Activated CD4-positive, alpha-beta memory T cell treated with anti-CD3 and anti-CD28 coated beads, Interleukin-2, amount 10 ng/mL, durations not matched to agents 7 days and 5 days (primary cell): ENCODE results near the gene SNRNP200. TPM values are rescaled to one million over a fixed set of nuclear protein-coding genes. Genes with fewer than 3 reads are reported as not detected.

Source experiments
- CTCF ChIA-PET: fragments of 350-600 bp; sonication (Branson Sonifier 250); formaldehyde crosslinking; loops from one replicate; lab custom pipeline; 2021; ENCODE audit warnings: antibody characterized with exemption, inconsistent platforms; lab: Charles Lee
- POLR2A ChIA-PET: fragments of 350-600 bp; sonication (Branson Sonifier 250); formaldehyde crosslinking; loops from one replicate; lab custom pipeline; 2021; ENCODE audit warnings: antibody characterized with exemption; lab: Charles Lee
- DNase-seq: peaks from one replicate; pipeline ENCODE4 v3.0.0-alpha.2; 2020
- H3K27ac Mint-ChIP-seq: one replicate; pipeline ENCODE4 v1.8.0; 2021; ENCODE audit warnings: mild to moderate bottlenecking, mixed read lengths
- H3K27me3 Mint-ChIP-seq: one replicate; pipeline ENCODE4 v1.8.0; 2021; ENCODE audit warnings: mixed read lengths
- H3K36me3 Mint-ChIP-seq: one replicate; pipeline ENCODE4 v1.8.0; 2021; ENCODE audit warnings: low read depth, mixed read lengths
- H3K4me1 Mint-ChIP-seq: one replicate; pipeline ENCODE4 v1.8.0; 2021; ENCODE audit warnings: mixed read lengths
- H3K4me3 Mint-ChIP-seq: one replicate; pipeline ENCODE4 v1.8.0; 2021; ENCODE audit warnings: mild to moderate bottlenecking, mixed read lengths
- H3K9me3 Mint-ChIP-seq: one replicate; pipeline ENCODE4 v1.8.0; 2021; ENCODE audit warnings: mixed read lengths
- total RNA-seq, 2 experiments: library from RNA; stranded (reverse); gene quantifications; one replicate each; pipeline ENCODE4 v1.2.3, GENCODE V29; 2021

Gene SNRNP200
- total RNA-seq, result 100 to 1,000 TPM; 149 to 156 TPM

DNA sequence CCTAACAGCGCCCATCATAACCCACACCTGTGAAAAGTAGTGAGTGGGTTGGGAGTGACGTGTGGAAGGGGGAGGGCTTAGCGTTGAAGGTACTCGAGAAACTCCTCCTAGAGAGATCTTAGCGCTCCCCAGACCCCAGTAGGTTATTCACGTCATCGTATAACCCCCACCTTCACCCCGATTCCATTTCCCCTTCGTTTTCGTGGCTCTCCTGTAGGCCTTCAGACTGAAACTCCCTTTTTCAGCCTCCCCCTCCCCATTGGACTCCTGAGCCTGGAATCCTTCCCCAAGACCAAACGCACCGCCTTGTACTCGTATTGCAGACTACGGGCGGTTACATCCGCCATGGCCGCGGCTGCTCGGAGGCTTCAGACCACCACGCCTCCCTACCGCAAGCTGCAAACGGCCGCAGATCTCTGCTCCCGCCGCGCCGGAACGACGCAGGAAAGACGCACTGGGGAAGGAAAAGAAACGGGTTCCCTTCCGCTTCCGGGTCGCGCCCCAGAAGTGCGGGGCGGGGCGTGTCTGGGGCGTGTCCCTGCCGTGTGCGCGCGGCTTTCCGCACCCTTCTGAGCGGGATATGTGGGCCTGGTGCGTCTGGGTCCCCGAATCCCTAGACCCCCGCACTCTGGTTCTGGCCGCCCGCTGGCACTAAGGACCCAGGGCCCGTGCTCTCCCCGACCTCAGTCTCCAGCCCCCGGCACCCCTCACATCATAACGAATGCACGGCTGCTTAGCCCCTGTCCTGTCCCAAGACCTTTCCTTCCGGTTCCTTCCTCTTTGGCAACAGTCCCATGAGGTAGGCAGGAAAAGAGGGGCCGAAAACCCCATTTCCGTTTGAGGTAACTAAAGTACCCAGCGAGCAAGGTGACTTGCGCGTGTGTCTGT, at the start of gene SNRNP200:
TSS of gene SNRNP200 (minus strand) at position 456 of the 888 bp plus-strand sequence. CDS start at position 347, 109 bp downstream.
- Mint-ChIP-seq H3K36me3 (peaks cover 56% of the 10 kb centered on the region), H3K9me3 (no peaks in the 10 kb centered on the region), H3K27ac (peak within 1 kb of the TSS; percentile 98), H3K27me3 (no peaks in the 10 kb centered on the region), H3K4me1 (peaks cover 71% of the 10 kb centered on the region), H3K4me3 (peak within 1 kb of the TSS; percentile 100)
- POLR2A ChIA-PET, result interaction anchor here (0.6 to 10.8 kb wide), 25 partner anchors 8 to 289 kb away, joined by 3 to 244 read pairs (median 5); partner anchors contain the start of genes ITPRIPL1 and NCAPH
- CTCF ChIA-PET, result interaction anchor here (0.8 to 2.6 kb wide), 12 partner anchors 11 to 249 kb away, joined by 3 to 14 read pairs (median 4); partner anchors contain the start of gene ITPRIPL1
- DNase-seq, result peak; percentile 93

DNA sequence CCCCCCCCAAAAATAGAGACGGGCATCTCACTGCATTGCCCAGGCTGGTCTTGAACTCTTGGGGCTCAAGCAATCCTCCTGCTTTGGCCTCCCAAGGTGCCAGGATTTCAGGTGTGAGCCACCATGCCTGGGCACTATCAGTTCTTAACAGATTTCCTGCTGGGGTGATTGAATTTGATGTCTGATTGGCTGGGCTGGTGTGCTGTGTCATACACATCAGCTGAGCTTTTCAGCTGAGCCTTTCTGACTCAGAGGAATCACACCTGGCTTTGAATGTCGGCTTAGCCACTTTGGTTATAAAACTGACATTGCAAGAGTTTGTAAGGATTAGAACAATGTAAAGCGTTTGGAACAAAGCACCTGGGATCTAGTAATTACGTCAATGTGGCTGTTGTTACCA, 49.1 kb upstream of the SNRNP200 start:
- ChIA-PET POLR2A (interaction anchor here (1.2 kb wide), 1 partner anchor 10 kb away, joined by 3 read pairs; no protein-coding TSS in a partner anchor), CTCF (interaction anchor here (1.6 kb wide), 1 partner anchor 10 kb away, joined by 3 read pairs; no protein-coding TSS in a partner anchor)
- H3K27ac Mint-ChIP-seq, result no peak overlapping the region
- peaks cover 75% of the 10 kb centered on the region for H3K36me3 Mint-ChIP-seq
- H3K27me3 Mint-ChIP-seq, result no peaks in the 10 kb centered on the region
- no peak for DNase-seq
- H3K4me3 Mint-ChIP-seq, result no peak overlapping the region
- H3K9me3 Mint-ChIP-seq, result no peaks in the 10 kb centered on the region
- peaks cover 11% of the 10 kb centered on the region for H3K4me1 Mint-ChIP-seq

GRCh38 chr2:96353606-96354101, 48.3 kb upstream of the SNRNP200 start:
- CTCF ChIA-PET, result interaction anchor here (1.6 kb wide), 1 partner anchor 9 kb away, joined by 3 read pairs; no protein-coding TSS in a partner anchor
- H3K27ac Mint-ChIP-seq, result no peak overlapping the region
- H3K27me3 Mint-ChIP-seq, result no peaks in the 10 kb centered on the region
- no peak overlapping the region for H3K4me3 Mint-ChIP-seq
- H3K9me3 Mint-ChIP-seq, result no peaks in the 10 kb centered on the region
- peaks cover 75% of the 10 kb centered on the region for H3K36me3 Mint-ChIP-seq
- no peak for DNase-seq
- peaks cover 3% of the 10 kb centered on the region for H3K4me1 Mint-ChIP-seq
- POLR2A ChIA-PET, result interaction anchor here (1.3 kb wide), 1 partner anchor 48 kb away, joined by 3 read pairs; no protein-coding TSS in a partner anchor

GRCh38 chr2:96353032-96353561, 47.8 kb upstream of the SNRNP200 start:
- H3K4me1 Mint-ChIP-seq, result peaks cover 3% of the 10 kb centered on the region

GRCh38 chr2:96347395-96347794, 42.0 kb upstream of the SNRNP200 start:
- CTCF ChIA-PET, result no interaction called here
- no peak overlapping the region for H3K27ac Mint-ChIP-seq

More at GRCh38 chr2:96353032-96353561, 47.8 kb upstream of the SNRNP200 start:
- Mint-ChIP-seq H3K9me3 (no peaks in the 10 kb centered on the region), H3K27ac (no peak overlapping the region), H3K4me3 (no peak overlapping the region), H3K27me3 (no peaks in the 10 kb centered on the region), H3K36me3 (peaks cover 75% of the 10 kb centered on the region)
- ChIA-PET POLR2A (interaction anchor here (1.3 kb wide), 1 partner anchor 47 kb away, joined by 3 read pairs; no protein-coding TSS in a partner anchor), CTCF (interaction anchor here (1.6 kb wide), 1 partner anchor 9 kb away, joined by 3 read pairs; no protein-coding TSS in a partner anchor)
- DNase-seq, result no peak

GRCh38 chr2:96345868-96346462, 40.6 kb upstream of the SNRNP200 start:
- no peak for DNase-seq
- no peak overlapping the region for H3K4me3 Mint-ChIP-seq
- H3K36me3 Mint-ChIP-seq, result peaks cover 85% of the 10 kb centered on the region
- H3K9me3 Mint-ChIP-seq, result no peaks in the 10 kb centered on the region
- POLR2A ChIA-PET, result interaction anchor here (1.1 to 18.1 kb wide), 5 partner anchors 12 to 192 kb away, joined by 3 to 422 read pairs (median 68); partner anchors contain the start of genes ITPRIPL1, NCAPH and SNRNP200
- H3K4me1 Mint-ChIP-seq, result peaks cover 62% of the 10 kb centered on the region
- H3K27me3 Mint-ChIP-seq, result no peaks in the 10 kb centered on the region
- CTCF ChIA-PET, result interaction anchor here (0.6 to 2.1 kb wide), 9 partner anchors 12 to 42 kb away, joined by 3 to 6 read pairs (median 3); partner anchors contain the start of gene SNRNP200
- H3K27ac Mint-ChIP-seq, result peak overlapping the region; percentile 92

More at GRCh38 chr2:96347395-96347794, 42.0 kb upstream of the SNRNP200 start:
- H3K4me1 Mint-ChIP-seq, result peaks cover 48% of the 10 kb centered on the region
- H3K9me3 Mint-ChIP-seq, result no peaks in the 10 kb centered on the region
- peaks cover 81% of the 10 kb centered on the region for H3K36me3 Mint-ChIP-seq
- H3K4me3 Mint-ChIP-seq, result no peak overlapping the region
- DNase-seq, result no peak
- POLR2A ChIA-PET, result interaction anchor here (6.0 to 18.1 kb wide), 2 partner anchors 13 to 24 kb away, joined by 69 to 422 read pairs; partner anchors contain the start of genes ITPRIPL1 and NCAPH
- no peaks in the 10 kb centered on the region for H3K27me3 Mint-ChIP-seq

DNA sequence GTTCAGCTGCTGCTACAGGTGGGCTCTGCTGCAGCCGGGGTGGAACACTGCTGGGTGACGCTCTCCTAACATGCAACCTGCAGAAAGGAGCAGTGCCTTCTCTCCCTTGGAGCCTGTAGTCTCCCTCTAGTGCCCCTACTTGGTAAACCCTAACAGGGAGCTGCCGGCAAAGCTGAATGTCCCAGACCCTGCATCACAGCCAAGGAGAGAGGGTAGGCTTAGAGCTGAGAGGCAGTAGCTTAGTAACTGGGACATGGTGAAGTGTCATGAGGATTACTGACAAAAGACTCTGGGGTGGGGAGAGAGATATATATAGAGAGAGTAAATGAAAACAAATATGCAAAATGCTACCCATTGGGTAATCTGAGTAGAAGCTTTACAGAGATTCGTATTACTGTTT, 40.1 kb upstream of the SNRNP200 start:
- Mint-ChIP-seq H3K4me1 (peaks cover 66% of the 10 kb centered on the region), H3K9me3 (no peaks in the 10 kb centered on the region), H3K27me3 (no peaks in the 10 kb centered on the region), H3K27ac (peak overlapping the region; percentile 92), H3K4me3 (no peak overlapping the region), H3K36me3 (peaks cover 83% of the 10 kb centered on the region)
- POLR2A ChIA-PET, result interaction anchor here (0.6 to 18.1 kb wide), 9 partner anchors 11 to 210 kb away, joined by 3 to 422 read pairs (median 6); partner anchors contain the start of genes ITPRIPL1, NCAPH and SNRNP200
- CTCF ChIA-PET, result interaction anchor here (0.6 to 2.1 kb wide), 10 partner anchors 10 to 42 kb away, joined by 3 to 6 read pairs (median 3); partner anchors contain the start of genes NCAPH and SNRNP200
- DNase-seq, result no peak

DNA sequence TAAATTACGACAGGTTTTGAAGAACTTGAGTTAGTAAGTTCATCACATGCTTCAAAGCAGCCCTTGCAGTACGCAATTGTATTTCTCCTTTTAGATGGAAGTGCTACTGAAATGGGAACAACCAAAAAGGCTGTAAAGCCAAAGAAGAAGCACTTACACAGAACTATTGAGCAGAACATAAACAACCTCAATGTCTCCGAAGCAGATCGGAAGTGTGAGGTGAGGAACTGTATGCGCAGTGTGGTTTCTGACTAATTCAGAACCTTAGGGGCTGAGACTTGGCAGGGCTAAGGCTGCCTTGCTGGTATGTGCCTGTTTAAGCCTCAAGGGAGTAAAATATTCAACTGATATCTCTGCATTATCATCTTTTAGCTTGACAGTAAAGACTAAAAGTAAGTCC, 38.7 kb upstream of the SNRNP200 start:
- Mint-ChIP-seq H3K27me3 (no peaks in the 10 kb centered on the region), H3K4me1 (peaks cover 75% of the 10 kb centered on the region), H3K27ac (peak overlapping the region; percentile 92), H3K36me3 (peaks cover 79% of the 10 kb centered on the region), H3K4me3 (peak overlapping the region; percentile 36), H3K9me3 (no peaks in the 10 kb centered on the region)
- ChIA-PET POLR2A (interaction anchor here (0.6 to 18.1 kb wide), 16 partner anchors 10 to 201 kb away, joined by 3 to 422 read pairs (median 4); partner anchors contain the start of genes ARID5A, ITPRIPL1, NCAPH and SNRNP200), CTCF (interaction anchor here (0.6 to 2.1 kb wide), 9 partner anchors 8 to 351 kb away, joined by 3 to 6 read pairs (median 4); partner anchors contain the start of genes ITPRIPL1 and NCAPH)
- peak; percentile 80 for DNase-seq

GRCh38 chr2:96342085-96342484, 36.7 kb upstream of the SNRNP200 start:
- Mint-ChIP-seq H3K9me3 (no peaks in the 10 kb centered on the region), H3K27ac (peak overlapping the region; percentile 92), H3K27me3 (no peaks in the 10 kb centered on the region), H3K36me3 (peaks cover 74% of the 10 kb centered on the region), H3K4me3 (peak overlapping the region; percentile 49), H3K4me1 (peaks cover 88% of the 10 kb centered on the region)
- DNase-seq, result peak; percentile 74
- ChIA-PET CTCF (interaction anchor here (0.8 to 1.9 kb wide), 7 partner anchors 15 to 516 kb away, joined by 3 to 6 read pairs (median 4); partner anchors contain the start of genes ANKRD39 and ITPRIPL1), POLR2A (interaction anchor here (0.8 to 18.1 kb wide), 9 partner anchors 8 to 196 kb away, joined by 3 to 422 read pairs (median 6); partner anchors contain the start of genes ARID5A, ITPRIPL1, NCAPH and SNRNP200)

DNA sequence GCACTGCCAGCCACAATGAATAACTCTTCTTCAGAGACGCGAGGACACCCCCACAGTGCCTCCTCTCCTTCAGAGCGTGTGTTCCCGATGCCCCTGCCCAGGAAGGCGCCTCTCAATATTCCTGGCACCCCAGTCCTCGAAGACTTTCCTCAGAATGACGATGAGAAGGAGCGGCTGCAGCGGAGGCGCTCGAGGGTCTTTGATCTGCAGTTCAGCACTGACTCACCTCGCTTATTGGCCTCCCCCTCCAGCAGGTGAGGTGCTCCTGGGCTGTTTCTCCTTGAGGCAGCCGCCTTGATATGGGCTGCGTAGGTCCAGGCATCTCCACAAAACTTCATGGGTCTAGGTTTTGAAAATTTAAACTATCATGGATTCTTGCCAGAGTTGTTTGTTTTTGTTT, 36.3 kb upstream of the SNRNP200 start:
- no peaks in the 10 kb centered on the region for H3K9me3 Mint-ChIP-seq
- H3K27me3 Mint-ChIP-seq, result no peaks in the 10 kb centered on the region
- peak overlapping the region; percentile 49 for H3K4me3 Mint-ChIP-seq
- ChIA-PET POLR2A (interaction anchor here (0.8 to 18.1 kb wide), 9 partner anchors 7 to 197 kb away, joined by 3 to 422 read pairs (median 6); partner anchors contain the start of genes ARID5A, ITPRIPL1, NCAPH and SNRNP200), CTCF (interaction anchor here (0.8 to 1.9 kb wide), 7 partner anchors 15 to 516 kb away, joined by 3 to 6 read pairs (median 4); partner anchors contain the start of genes ANKRD39 and ITPRIPL1)
- peaks cover 74% of the 10 kb centered on the region for H3K36me3 Mint-ChIP-seq
- no peak for DNase-seq
- peaks cover 89% of the 10 kb centered on the region for H3K4me1 Mint-ChIP-seq
- H3K27ac Mint-ChIP-seq, result peak overlapping the region; percentile 92
